CD4-positive, alpha-beta T cell treated with Interleukin-6 at 100 ng/mL for 8 hours (primary cell): Measurements from ENCODE around the gene ATRAID.
"Not testable (repeated sequence)": the region's sequence is repeated elsewhere in the genome, so short reads cannot be mapped to it uniquely, and the experiment has no call there.

Source experiments
- DNase-seq: peaks from one replicate; pipeline ENCODE4 v3.0.0-alpha.2; 2020; ENCODE audit warnings: mixed read lengths, low spot score

Gene ATRAID

GRCh38 chr2:27194538-27195354 lies 17.1 kb upstream of the ATRAID start:
- DNase-seq = no peak

GRCh38 chr2:27195799-27196198 lies 16.0 kb upstream of the ATRAID start:
- not testable (repeated sequence) for DNase-seq

GRCh38 chr2:27198068-27198467 lies 13.8 kb upstream of the ATRAID start:
- not testable (repeated sequence) for DNase-seq

- DNase-seq = no peak
These were observed 13.2 kb upstream of the ATRAID start for GRCh38 chr2:27198627-27199026.

- no peak for DNase-seq
These were observed 12.6 kb upstream of the ATRAID start for GRCh38 chr2:27199241-27199640.

GRCh38 chr2:27201675-27202074 lies 10.2 kb upstream of the ATRAID start:
- no peak for DNase-seq

GRCh38 chr2:27202854-27203253 lies 9.0 kb upstream of the ATRAID start:
- no peak for DNase-seq

GRCh38 chr2:27203741-27204140 lies 8.1 kb upstream of the ATRAID start:
- no peak for DNase-seq

GRCh38 chr2:27204566-27204965 lies 7.3 kb upstream of the ATRAID start:
- no peak for DNase-seq

- no peak for DNase-seq
These were observed 6.6 kb upstream of the ATRAID start for GRCh38 chr2:27205206-27205605.

- DNase-seq = no peak
These were observed 5.5 kb upstream of the ATRAID start for GRCh38 chr2:27206346-27206745.

GRCh38 chr2:27208486-27209050 lies 3.3 kb upstream of the ATRAID start:
- no peak for DNase-seq

GRCh38 chr2:27209621-27210401 lies 2.0 kb upstream of the ATRAID start:
- DNase-seq = no peak

- peak; percentile 7 for DNase-seq
These were observed 449 bp upstream of the ATRAID start for GRCh38 chr2:27211241-27211942.

GRCh38 chr2:27212626-27213471 lies 1.0 kb downstream of the ATRAID start:
- DNase-seq = peak; percentile 23

- DNase-seq = no peak
These were observed 3.1 kb downstream of the ATRAID start for GRCh38 chr2:27214941-27215340.

- no peak for DNase-seq
These were observed 4.7 kb downstream of the ATRAID start for GRCh38 chr2:27216416-27217137.

GRCh38 chr2:27217173-27218121 lies 5.6 kb downstream of the ATRAID start, which contains the start of gene CAD:
Gene CAD, plus strand, starts transcription at chr2:27217369. Its CDS starts 183 bp downstream, at chr2:27217552.
- peak; percentile 81 for DNase-seq

GRCh38 chr2:27218614-27219013 lies 6.8 kb downstream of the ATRAID start:
- no peak for DNase-seq
